ENCODE measurements around the gene MEIKIN. TPM values are rescaled to one million over a fixed set of nuclear protein-coding genes. Genes with fewer than 3 reads are reported as not detected.

The MEIKIN gene
- total and polyA plus RNA-seq, 2 of the 13 experiments (the other 11 are each of a cell fraction or from before 2014, with no cell fraction given): not detected

GRCh38 chr5:131795879-131796792, 149.3 kb downstream of the MEIKIN start (continued):
- TF ChIP-seq ZNF280B (CRISPR knock-in tag; IDR thresholded peaks at IDR 0.05; ENCODE audit: borderline replicate concordance) (no peak), ZBTB38 (CRISPR knock-in tag; IDR thresholded peaks at IDR 0.05) (no peak), BRF2 (CRISPR knock-in tag; IDR thresholded peaks at IDR 0.05) (no peak), GATAD2A (CRISPR knock-in tag; IDR thresholded peaks at IDR 0.05) (no peak), HOXA3 (CRISPR knock-in tag; IDR thresholded peaks at IDR 0.05) (no peak), ZNF235 (CRISPR knock-in tag; IDR thresholded peaks at IDR 0.05; ENCODE audit: borderline replicate concordance) (peak; percentile 7; the same call in 1 of the 2 replicates), TMF1 (CRISPR knock-in tag; IDR thresholded peaks at IDR 0.05; ENCODE audit: low read depth) (no peak; the same call in 1 of the 2 replicates), ZNF770 (CRISPR knock-in tag; IDR thresholded peaks at IDR 0.05) (no peak), ZHX2 (IDR thresholded peaks at IDR 0.05; ENCODE audit: low read depth) (no peak), ZHX2 (CRISPR knock-in tag; IDR thresholded peaks at IDR 0.05; ENCODE audit: borderline replicate concordance) (no peak), ZNF816 (CRISPR knock-in tag; IDR thresholded peaks at IDR 0.05; ENCODE audit: borderline replicate concordance) (0 out of 2 replicates have a peak, but pooled peaks have one; percentile 4), ZBTB20 (CRISPR knock-in tag; IDR thresholded peaks at IDR 0.05; ENCODE audit: borderline replicate concordance, low read depth) (no peak), ZNF253 (CRISPR knock-in tag; IDR thresholded peaks at IDR 0.05; ENCODE audit: borderline replicate concordance) (0 out of 2 replicates have a peak, but pooled peaks have one; percentile 14), ZEB1 (IDR thresholded peaks at IDR 0.05; ENCODE audit: insufficient replicate concordance, low read depth) (no peak), HHEX (CRISPR knock-in tag; IDR thresholded peaks at IDR 0.05) (no peak), SRY (CRISPR knock-in tag; IDR thresholded peaks at IDR 0.05) (peak; percentile 60; the same call in 1 of the 2 replicates), JDP2 (CRISPR knock-in tag; IDR thresholded peaks at IDR 0.05; ENCODE audit: borderline replicate concordance) (no peak), MED13 (CRISPR knock-in tag; IDR thresholded peaks at IDR 0.05) (no peak), DMAP1 (CRISPR knock-in tag; IDR thresholded peaks at IDR 0.05) (no peak)
